ENCODE results near the gene ZSWIM3.

ZSWIM3 gene

GRCh38 chr20:45904583-45905504 is 47.4 kb downstream of the ZSWIM3 start:
- H3K4me3 ChIP-seq (ENCODE audit: low read length): no peak overlapping the region
- no peaks in the 10 kb centered on the region for H4K20me1 ChIP-seq (ENCODE audit: control insufficient read depth, insufficient read depth, low read depth, low read length)
- no peak for TF ChIP-seq EZH2phosphoT487 (IDR thresholded peaks at IDR 0.05; ENCODE audit: borderline replicate concordance, low read length)
- TF ChIP-seq, protein P1, sequence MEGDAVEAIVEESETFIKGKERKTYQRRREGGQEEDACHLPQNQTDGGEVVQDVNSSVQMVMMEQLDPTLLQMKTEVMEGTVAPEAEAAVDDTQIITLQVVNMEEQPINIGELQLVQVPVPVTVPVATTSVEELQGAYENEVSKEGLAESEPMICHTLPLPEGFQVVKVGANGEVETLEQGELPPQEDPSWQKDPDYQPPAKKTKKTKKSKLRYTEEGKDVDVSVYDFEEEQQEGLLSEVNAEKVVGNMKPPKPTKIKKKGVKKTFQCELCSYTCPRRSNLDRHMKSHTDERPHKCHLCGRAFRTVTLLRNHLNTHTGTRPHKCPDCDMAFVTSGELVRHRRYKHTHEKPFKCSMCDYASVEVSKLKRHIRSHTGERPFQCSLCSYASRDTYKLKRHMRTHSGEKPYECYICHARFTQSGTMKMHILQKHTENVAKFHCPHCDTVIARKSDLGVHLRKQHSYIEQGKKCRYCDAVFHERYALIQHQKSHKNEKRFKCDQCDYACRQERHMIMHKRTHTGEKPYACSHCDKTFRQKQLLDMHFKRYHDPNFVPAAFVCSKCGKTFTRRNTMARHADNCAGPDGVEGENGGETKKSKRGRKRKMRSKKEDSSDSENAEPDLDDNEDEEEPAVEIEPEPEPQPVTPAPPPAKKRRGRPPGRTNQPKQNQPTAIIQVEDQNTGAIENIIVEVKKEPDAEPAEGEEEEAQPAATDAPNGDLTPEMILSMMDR (IDR thresholded peaks at IDR 0.05; ENCODE audit: low read depth, low read length, poor library complexity, severe bottlenecking): no peak
- no peaks in the 10 kb centered on the region for H3K27me3 ChIP-seq (ENCODE audit: control insufficient read depth, low read length)
- H3K36me3 ChIP-seq (ENCODE audit: control insufficient read depth, low read length): no peaks in the 10 kb centered on the region
- peaks cover 13% of the 10 kb centered on the region for H3K4me1 ChIP-seq (ENCODE audit: control insufficient read depth, low read length)
- H3K9me3 ChIP-seq (ENCODE audit: control insufficient read depth, insufficient read depth, low read length): no peaks in the 10 kb centered on the region
- no peaks in the 10 kb centered on the region for H3F3A ChIP-seq (ENCODE audit: control insufficient read depth, insufficient read depth)
- no peaks in the 10 kb centered on the region for H3K79me2 ChIP-seq (ENCODE audit: control insufficient read depth, low read length)
- H3K4me2 ChIP-seq (ENCODE audit: low read length): no peak overlapping the region
- H3K9me2 ChIP-seq (replicated peaks; ENCODE audit: control insufficient read depth, low read length): no peaks in the 10 kb centered on the region
- no peak overlapping the region for H3K27ac ChIP-seq (ENCODE audit: low read depth, low read length)

- Histone ChIP-seq H3K4me1 (ENCODE audit: control insufficient read depth, low read length) (peaks cover 20% of the 10 kb centered on the region), H3K36me3 (ENCODE audit: control insufficient read depth, low read length) (no peaks in the 10 kb centered on the region), H3K27me3 (ENCODE audit: control insufficient read depth, low read length) (no peaks in the 10 kb centered on the region), H3K4me3 (ENCODE audit: low read length) (no peak overlapping the region), H3F3A (ENCODE audit: control insufficient read depth, insufficient read depth) (no peaks in the 10 kb centered on the region), H4K20me1 (ENCODE audit: control insufficient read depth, insufficient read depth, low read depth, low read length) (no peaks in the 10 kb centered on the region), H3K79me2 (ENCODE audit: control insufficient read depth, low read length) (no peaks in the 10 kb centered on the region), H3K27ac (ENCODE audit: low read depth, low read length) (no peak overlapping the region), H3K4me2 (ENCODE audit: low read length) (no peak overlapping the region), H3K9me3 (ENCODE audit: control insufficient read depth, insufficient read depth, low read length) (no peaks in the 10 kb centered on the region), H3K9me2 (replicated peaks; ENCODE audit: control insufficient read depth, low read length) (no peaks in the 10 kb centered on the region)
- TF ChIP-seq, protein P1 (IDR thresholded peaks at IDR 0.05; ENCODE audit: low read depth, low read length, poor library complexity, severe bottlenecking): no peak
- no peak for TF ChIP-seq EZH2phosphoT487 (IDR thresholded peaks at IDR 0.05; ENCODE audit: borderline replicate concordance, low read length)
These were observed 48.2 kb downstream of the ZSWIM3 start for GRCh38 chr20:45905505-45906079.

DNA sequence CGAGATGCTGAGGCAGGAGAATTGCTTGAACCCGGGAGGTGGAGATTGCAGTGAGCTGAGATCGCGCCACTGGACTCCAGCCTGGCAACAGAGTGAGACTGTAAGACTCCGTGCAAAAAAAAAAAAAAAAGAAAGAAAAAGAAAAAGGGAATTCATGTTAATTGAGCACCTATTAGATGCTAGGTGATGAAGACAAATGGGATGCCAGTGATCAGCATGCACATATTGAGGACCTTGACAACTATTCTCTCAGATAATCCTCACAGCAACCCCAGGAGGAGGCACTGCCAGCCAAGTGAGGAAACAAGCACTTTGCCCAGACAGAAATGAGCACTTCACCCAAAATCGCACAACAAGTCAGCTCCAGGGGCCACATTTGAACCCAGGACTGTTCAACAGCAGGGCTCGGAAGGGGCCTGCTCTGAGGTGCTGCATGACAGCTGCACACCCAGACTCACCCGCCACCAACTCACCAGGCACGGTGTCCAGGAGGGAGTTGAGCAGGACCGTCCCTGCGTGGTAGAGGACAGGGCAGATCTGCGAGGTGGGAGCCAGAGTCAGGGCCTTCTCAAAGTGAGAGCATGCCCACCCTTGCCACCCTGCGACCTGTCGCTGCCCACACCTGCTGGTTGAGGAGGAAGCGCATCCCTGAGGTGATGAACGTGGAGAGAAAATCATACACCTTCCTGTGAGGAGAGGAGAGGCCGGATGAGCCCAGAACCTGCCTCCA is 50.0 kb downstream of the ZSWIM3 start:
- Histone ChIP-seq H3K9me3 (ENCODE audit: control insufficient read depth, insufficient read depth, low read length) (no peaks in the 10 kb centered on the region), H3K4me3 (ENCODE audit: low read length) (no peak overlapping the region), H4K20me1 (ENCODE audit: control insufficient read depth, insufficient read depth, low read depth, low read length) (no peaks in the 10 kb centered on the region), H3K79me2 (ENCODE audit: control insufficient read depth, low read length) (no peaks in the 10 kb centered on the region), H3F3A (ENCODE audit: control insufficient read depth, insufficient read depth) (no peaks in the 10 kb centered on the region), H3K27ac (ENCODE audit: low read depth, low read length) (no peak overlapping the region), H3K36me3 (ENCODE audit: control insufficient read depth, low read length) (no peaks in the 10 kb centered on the region), H3K27me3 (ENCODE audit: control insufficient read depth, low read length) (peaks cover 10% of the 10 kb centered on the region), H3K4me1 (ENCODE audit: control insufficient read depth, low read length) (peaks cover 21% of the 10 kb centered on the region), H3K9me2 (replicated peaks; ENCODE audit: control insufficient read depth, low read length) (no peaks in the 10 kb centered on the region), H3K4me2 (ENCODE audit: low read length) (no peak overlapping the region)
- TF ChIP-seq EZH2phosphoT487 (IDR thresholded peaks at IDR 0.05; ENCODE audit: borderline replicate concordance, low read length): no peak
- TF ChIP-seq, protein P1 (IDR thresholded peaks at IDR 0.05; ENCODE audit: low read depth, low read length, poor library complexity, severe bottlenecking): no peak

Measured in DOHH2 (cell line).